Limb (tissue), 2 donors: ENCODE data around the gene WRNIP1.
"Not testable (repeated sequence)": the region's sequence is repeated elsewhere in the genome, so short reads cannot be mapped to it uniquely, and the experiment has no call there.

Source experiments
- DNase-seq, 2 donors: peaks; one replicate each; pipeline ENCODE4 v3.0.0-alpha.2; 2016; ENCODE audit errors: extremely low spot score in 2 of 2

Gene WRNIP1

GRCh38 chr6:2782825-2783187 lies 17.6 kb downstream of the WRNIP1 start:
- no peak for DNase-seq

GRCh38 chr6:2783188-2783963 lies 18.2 kb downstream of the WRNIP1 start:
- DNase-seq, result peak in 1 of 2 donors; percentile 53

- DNase-seq, result no peak
Measured at GRCh38 chr6:2784061-2784460, 18.9 kb downstream of the WRNIP1 start.

- DNase-seq, result no peak
Measured at GRCh38 chr6:2784930-2785329, 19.7 kb downstream of the WRNIP1 start.

GRCh38 chr6:2786269-2786668 lies 21.1 kb downstream of the WRNIP1 start:
- DNase-seq, result no peak

DNA sequence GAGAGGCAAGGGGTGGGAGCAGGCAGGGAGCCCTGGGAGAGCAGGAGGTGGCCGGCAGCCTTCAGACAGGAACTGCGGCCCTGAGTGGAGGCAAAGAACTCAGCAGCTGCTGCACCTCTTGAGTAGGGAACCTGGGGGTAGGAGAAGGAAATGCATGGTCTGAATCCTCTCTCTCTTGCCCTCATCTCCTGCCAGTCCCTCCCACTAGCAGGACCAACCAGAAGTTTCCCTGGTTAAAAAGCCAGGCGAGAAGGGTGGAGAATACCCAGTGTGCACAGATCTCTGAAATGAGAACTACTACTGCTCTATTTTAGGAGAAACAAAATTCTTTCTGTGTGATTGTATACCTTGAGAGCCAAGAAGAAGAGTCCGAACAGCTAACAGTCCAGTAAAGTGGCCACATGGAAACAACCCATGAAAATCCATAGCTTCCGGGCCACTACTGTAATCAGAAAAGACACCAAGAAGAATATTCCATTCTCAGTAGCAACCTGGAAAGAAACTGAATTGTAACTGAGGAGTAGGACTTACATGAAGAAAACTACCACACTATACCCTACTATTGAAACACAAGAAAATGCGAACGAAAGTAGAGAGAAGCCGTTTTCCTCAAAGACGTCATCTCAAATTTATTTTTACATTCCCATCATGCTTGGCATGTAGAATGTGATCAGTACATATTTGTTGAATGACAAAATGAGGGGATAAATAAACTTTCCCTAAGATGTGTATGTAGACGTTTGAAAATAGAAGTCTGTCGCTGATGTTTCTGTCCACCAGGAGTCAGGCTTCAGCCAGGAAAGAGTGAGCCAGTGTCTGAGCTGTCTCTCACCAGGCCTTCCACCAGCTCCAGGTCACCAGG lies 25.6 kb downstream of the WRNIP1 start:
- peak; percentile 55 to 77 for DNase-seq

DNA sequence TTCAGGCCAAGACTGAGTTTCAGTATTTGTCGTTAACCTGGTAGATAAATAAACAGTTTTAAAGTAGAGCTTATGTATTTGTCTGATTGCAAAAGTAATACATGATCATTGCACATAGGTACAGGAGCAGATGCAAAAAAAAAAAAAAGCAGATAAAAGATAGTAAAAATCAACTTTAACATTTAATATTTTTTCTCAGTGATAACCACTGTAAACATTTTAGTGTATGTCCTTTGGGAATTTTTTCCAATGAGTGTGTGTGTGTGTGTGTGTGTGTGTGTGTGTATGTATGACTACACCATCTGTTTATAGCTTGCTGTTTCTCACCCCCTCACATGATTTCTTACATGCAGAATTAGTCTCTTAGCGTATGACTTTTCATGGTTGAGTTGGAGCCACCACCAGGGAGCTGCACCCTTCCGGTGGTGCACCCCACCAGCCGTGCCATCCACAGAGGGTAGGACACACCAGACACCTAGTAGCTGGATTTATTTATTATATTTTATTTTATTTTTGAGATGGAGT lies 26.3 kb downstream of the WRNIP1 start:
- no peak for DNase-seq

GRCh38 chr6:2792330-2793110 lies 27.3 kb downstream of the WRNIP1 start:
- no peak for DNase-seq

DNA sequence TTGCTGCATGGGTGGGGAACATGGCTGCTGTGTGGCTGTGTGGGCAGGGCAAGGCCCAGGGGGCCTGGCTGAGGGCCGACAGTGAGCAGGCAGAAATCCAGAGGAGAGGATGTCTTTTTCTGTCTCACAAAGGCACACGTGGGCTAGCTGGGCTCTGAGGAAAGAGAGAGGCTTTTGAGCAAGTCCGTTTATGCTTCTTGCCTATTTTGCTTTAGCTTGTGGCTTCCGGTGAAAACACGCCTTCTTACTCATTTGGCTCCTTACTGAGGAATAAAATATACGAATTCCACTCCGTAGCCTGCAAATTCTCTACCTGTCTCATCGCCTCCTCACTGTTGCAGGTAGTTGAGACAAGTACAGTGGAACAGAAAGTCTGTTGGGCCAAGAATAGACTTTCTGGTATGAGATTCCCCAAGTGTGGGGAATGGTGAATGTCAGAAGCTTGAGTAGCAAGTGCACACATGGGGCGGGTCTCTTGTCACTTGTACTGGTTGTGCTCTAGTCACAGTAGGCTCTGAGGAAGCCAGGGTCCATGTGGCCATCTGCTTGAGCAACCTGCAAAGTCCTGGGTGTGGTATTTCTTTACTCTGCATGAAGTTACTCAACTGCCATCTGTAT lies 28.4 kb downstream of the WRNIP1 start:
- DNase-seq, result no peak

- no peak for DNase-seq
Measured at GRCh38 chr6:2794171-2794730, 29.1 kb downstream of the WRNIP1 start.

DNA sequence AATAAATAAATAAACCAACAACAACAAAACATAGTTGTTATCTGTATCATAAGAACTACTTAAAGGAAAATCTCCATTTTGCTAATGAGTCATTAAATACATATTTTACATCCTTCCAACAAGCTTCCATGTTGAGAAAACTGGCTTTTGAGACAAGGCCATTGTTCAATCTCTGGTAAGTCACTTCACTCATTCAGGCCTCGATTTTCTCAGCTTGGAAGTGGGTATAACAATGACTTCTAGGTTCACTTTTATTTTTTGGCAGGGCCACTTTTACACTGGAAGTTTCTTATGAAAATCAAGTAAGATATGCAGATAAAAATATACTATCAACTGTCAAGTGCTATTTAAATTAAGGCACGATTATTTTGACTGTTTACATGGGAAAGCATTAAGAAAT lies 30.0 kb downstream of the WRNIP1 start:
- DNase-seq, result no peak

DNA sequence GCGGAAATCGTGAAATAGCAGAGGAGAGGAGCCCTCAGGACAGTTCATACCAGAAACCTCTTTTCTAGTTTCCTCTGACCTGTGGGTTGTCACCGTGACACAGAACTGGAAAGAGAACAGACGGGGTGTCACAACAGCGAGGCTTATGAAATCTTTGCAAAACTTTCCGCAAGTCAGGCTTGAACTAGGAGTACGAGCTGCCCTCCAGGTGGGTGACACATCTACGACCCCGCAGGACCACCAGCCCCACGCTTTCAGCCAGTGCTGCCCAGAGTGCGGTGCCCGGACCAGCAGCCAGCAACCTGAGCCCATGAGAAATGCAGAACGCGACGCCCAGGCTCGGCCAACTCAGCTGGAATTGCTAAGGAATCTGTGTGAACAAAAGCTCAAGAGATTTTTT lies 30.8 kb downstream of the WRNIP1 start:
- no peak for DNase-seq

- no peak for DNase-seq
Measured at GRCh38 chr6:2796861-2797260, 31.7 kb downstream of the WRNIP1 start.

GRCh38 chr6:2797564-2798031 lies 32.4 kb downstream of the WRNIP1 start:
- no peak for DNase-seq

DNA sequence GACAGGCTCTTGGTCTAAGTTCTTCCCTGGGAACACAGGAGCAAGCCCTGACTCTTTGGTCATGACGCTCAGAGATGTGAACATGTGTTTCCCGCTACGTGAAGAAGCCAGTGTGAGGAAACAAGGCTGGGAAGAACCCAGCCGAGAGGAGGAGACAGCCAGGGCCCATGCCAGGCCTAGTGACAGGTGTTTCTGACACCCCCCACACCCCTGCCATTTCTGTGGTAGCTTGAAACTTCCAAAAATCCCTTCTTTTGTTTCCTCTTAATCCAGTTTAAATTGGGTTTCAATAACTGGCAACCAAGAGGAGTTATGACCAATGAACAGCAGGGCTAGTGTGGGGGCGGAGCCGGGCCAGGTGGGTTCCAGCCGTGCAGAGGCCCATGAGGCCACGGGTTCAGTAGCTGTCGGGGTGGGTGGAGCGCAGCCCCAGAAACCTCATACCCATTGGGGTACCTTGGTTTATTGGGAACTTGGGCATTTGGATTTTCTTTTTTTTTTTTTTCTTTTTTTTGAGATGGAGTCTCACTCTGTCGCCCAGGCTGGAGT lies 33.5 kb downstream of the WRNIP1 start:
- DNase-seq, result no peak

- no peak for DNase-seq
Measured at GRCh38 chr6:2799936-2800527, 34.8 kb downstream of the WRNIP1 start.

GRCh38 chr6:2800552-2801316 lies 35.5 kb downstream of the WRNIP1 start:
- DNase-seq, result no peak

- DNase-seq, result not testable (repeated sequence)
Measured at GRCh38 chr6:2801687-2802086, 36.5 kb downstream of the WRNIP1 start.

DNA sequence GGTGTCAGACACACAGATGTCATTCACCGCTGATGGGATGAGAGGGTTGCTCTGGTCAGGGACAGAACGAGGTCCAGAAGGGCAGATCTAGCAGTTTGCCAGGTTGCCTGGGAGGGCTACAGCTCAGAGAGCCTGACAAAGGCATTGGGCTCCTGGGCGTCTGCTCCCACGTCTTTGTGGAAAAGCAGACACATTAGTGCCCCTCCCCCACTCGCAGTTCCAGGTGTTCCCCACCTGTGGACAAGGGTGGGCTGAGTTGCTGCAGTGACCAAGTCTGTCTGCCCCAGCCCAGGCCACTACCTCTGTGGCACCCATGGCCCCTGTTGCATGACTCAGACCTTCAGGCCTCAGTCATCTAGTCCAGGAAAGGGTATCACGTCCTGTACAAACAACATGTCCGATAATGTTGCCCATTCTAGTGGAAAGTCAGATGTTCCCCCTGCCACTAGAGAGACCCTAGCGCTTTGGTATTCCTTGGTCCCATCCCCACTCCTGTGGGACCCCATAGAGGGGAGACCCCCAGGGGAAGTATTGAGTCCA lies 37.4 kb downstream of the WRNIP1 start:
- no peak for DNase-seq
